NCI-H146 treated with DMSO at 0.1 percent for 48 hours (cell line): ENCODE data around the gene TUSC2.
A peak's percentile ranks its signal among the peaks of the same experiment; 100 is the strongest.
"Not testable (repeated sequence)": the region's sequence is repeated elsewhere in the genome, so short reads cannot be mapped to it uniquely, and the experiment has no call there.

ENCODE experiments used
- DNase-seq: peaks from one replicate; lab custom pipeline; 2025; ENCODE audit not compliant: unreplicated experiment; lab: John Stamatoyannopoulos, UW

TUSC2 gene

DNA sequence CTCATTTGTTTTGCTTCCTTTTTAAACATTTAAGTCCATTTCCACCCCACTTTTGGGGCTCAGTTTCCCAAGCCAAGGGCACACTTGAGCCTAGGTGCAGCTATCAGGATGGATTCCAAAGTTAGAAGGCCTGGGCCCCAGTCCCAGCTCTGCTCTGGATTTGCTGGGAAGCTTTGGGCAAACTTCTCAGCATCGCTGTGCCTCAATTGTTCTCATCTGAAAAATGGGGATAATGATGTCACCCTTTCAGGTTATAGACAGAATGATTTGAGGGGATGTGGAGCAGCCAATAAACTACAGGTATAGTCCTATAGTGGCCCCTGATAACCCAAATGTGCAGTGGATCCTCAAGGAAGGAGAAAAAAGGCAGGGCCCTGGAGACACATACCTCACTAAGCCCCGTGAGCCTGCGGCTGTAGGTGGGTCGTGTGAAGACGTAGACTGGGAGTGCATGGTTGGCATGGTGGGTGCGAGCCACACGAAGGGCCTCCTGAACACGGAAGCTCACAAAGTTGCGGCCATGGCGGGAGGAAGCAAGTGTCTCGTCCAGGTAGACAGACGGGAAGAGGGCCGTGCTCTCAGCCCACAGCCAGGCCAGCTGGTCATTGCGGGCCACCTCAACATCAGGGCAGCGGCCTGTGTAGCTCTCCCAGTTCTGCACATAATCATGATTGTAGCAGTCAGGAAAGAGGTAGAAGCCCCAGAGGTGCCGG lies 8.7 kb downstream of the TUSC2 start:
- no peak for DNase-seq

DNA sequence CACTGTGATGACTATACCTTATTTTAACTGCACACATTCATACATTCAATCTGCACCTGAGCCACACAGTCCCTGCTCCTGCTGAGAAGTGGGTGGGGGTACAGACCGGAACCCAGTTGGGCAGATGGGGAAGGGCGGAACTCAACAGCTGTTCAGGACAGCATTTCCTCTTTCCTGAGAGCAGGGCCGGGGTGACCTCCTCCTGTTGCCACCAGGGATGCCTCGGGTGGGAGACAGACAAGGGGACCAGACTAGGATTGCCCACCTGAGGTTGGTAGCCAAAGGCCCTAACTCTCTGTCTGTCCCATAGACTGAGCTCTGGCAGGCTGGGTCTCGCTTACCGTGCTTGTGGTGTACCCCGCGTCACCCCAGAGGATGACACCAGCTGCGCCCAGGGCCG lies 9.4 kb downstream of the TUSC2 start:
- no peak for DNase-seq

DNA sequence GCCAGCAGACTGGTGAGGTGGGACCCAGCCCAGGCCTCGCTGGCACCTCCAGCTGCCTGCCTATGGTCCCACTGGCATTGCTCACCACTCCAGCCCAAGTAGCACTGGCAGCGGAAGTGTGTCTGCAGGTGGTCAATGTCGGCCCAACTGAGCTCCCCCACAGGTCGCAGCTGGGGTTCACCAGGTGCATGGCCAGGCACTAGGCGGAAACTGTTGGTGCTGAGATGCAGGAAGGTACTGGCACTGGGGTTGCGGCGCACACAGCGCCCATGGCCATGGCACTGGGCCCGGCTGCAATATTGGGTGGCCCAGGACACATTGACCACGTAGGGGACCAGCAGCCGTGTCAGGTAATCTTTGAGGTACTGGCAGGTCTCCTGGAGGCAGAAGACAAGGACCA lies 9.9 kb downstream of the TUSC2 start:
- no peak for DNase-seq

DNA sequence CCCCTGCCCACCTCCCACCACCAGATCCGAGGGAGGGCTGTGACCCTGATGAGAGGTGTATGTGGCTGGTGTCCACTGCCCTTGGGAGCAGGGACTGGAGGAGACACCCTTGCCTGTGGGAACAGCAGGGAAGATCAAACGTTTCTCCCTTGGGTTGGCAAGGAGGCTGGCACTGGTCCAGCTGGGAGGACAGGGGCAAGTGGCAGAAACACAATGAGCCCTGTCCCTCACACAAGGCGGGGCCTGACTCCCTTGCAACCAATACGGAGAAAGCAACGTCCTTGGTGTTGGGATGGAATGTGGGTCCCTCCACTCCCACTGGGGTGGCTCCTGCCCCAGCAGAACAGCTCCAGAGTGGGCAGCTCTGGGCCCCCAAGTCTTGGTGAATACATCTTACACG lies 10.7 kb downstream of the TUSC2 start:
- no peak for DNase-seq

DNA sequence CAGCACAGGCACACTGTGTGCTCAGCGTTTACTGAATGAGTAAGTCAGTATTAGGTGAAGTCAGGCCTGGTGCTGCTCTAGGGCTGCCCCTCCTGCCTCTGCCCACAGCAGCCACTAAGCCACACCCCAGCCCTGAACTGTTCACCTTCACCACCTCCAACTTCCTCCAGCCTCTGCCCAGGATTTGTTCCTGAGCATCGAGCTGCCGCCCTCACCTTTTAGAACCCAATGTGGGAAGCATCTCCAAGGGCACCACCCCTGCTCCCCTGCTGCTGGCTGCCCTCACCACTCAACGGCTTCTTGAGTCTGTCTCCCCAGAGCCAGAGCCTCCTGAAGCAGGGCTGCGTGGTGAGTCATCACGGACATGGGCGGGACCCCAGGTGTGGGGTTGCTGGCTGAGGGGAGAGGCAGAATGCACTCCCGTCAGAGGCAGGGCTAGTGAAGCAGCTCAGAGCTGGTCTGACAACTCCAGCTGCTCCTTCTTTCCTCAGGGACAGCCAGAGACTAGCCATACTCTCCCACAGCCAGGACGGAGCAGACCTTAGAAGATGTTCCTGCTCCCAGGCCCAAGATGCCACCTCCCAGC lies 11.3 kb downstream of the TUSC2 start:
- no peak for DNase-seq

DNA sequence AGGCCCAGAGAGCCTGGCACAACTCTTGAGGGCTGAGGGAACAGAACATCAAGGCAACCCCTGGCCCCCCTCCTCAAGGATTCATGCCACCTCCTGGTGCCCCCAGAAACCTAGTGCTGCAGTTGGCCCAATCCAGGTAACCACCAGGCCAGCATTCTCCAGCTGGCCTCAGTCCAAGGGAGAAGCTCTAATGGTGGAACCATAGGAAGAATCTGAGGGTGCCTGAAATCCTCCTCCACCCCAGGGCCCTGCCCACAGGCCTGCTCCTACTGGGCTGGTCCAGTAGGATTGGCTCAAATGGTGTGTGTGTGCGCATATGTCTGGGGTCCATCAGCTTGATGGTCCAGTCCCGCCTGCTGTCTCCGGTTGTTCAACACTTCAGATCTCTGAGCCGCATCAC lies 13.2 kb downstream of the TUSC2 start:
- no peak for DNase-seq

DNA sequence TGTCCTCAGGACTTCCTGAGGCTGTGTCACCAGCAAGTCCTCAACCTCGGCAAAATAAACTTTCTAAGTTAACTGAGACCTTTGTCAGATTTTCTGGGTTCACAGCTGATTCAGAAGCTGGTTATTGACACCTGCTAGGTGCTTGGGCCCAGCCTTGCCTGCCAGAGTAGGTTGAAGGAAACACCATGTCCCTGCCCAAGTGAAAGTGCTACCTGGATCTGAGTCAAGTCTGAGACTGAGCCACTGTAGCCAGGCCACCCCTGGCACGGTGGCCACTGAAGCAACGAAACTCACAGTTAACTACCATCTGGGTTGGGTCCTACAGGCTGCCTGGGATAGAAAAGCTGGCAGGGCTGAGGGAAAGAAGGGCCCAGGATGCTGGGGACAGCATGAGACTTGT lies 13.7 kb downstream of the TUSC2 start:
- no peak for DNase-seq

DNA sequence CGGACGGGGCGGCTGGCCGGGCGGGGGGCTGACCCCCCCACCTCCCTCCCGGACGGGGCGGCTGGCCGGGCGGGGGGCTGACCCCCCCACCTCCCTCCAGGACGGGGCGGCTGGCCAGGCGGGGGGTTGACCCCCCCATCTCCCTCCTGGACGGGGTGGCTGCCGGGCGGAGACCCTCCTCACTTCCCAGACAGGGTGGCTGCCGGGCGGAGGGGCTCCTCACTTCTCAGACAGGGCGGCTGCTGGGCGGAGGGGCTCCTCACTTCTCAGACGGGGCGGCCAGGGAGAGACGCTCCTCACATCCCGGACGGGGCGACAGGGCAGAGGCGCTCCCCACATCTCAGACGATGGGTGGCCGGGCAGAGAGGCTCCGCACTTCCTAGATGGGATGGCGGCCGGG lies 16.0 kb downstream of the TUSC2 start:
- not testable (repeated sequence) for DNase-seq

DNA sequence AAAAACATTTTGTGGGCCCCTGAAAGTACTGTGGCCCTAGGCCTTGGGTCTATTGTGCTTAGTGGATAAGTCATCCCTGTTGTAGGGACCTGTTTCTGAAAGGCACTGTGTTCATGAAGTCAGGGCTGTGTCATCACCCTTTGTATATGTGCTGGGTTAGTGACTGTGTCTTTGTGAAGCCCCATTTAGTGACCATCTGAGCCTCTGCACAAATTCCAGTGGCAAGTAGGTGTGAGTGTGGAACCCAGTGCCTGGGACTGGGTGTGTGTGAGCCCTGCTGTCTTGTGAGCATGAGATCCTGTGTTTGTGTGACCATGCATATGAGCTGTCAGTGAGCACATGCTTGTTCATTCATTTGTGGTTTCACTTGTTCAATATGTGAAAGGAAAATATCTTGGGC lies 23.4 kb downstream of the TUSC2 start:
- no peak for DNase-seq

DNA sequence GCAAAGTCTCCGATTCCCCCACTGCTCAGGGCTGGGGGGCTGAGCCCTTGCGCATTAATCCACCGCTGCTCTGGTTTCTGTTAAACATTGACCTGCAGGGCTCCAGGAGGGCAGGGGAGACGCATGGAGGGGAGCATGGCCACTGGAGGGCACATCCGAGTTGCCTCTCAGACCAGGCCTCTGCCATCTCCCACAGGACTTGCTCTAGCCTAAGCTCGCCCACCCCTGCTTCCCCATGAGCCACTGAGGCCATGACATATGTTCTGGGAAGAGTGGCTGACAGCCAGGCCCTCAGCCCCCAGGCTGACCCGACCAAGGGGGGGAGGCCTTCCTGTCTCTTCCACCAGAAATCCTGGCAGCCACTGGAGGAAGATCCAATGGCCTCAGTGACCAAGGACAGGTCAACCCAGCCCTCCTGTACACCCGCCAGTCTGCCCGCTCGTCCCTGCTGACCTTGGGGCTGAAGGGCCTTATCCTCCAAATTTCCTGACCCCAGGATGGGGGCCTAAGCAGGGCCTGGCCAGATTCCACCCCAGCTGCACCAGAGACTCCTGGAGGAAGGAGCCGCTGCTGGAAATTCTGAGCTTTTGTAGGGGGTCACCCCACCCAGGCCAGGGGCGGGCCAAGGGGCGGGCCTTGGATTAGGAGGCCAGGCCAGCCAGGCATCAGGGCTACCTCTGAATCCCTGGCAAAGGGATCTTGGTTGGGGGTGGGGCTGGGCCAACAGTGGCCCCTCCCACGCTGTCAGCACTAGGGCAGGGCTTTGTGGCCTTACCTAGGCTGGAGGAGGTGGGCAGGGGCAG lies 24.8 kb downstream of the TUSC2 start, which contains the start of gene HYAL1:
HYAL1 (minus strand) TSS at position 562 of the 803 bp plus-strand sequence. CDS start 618 bp downstream, outside the sequence.
- no peak for DNase-seq

DNA sequence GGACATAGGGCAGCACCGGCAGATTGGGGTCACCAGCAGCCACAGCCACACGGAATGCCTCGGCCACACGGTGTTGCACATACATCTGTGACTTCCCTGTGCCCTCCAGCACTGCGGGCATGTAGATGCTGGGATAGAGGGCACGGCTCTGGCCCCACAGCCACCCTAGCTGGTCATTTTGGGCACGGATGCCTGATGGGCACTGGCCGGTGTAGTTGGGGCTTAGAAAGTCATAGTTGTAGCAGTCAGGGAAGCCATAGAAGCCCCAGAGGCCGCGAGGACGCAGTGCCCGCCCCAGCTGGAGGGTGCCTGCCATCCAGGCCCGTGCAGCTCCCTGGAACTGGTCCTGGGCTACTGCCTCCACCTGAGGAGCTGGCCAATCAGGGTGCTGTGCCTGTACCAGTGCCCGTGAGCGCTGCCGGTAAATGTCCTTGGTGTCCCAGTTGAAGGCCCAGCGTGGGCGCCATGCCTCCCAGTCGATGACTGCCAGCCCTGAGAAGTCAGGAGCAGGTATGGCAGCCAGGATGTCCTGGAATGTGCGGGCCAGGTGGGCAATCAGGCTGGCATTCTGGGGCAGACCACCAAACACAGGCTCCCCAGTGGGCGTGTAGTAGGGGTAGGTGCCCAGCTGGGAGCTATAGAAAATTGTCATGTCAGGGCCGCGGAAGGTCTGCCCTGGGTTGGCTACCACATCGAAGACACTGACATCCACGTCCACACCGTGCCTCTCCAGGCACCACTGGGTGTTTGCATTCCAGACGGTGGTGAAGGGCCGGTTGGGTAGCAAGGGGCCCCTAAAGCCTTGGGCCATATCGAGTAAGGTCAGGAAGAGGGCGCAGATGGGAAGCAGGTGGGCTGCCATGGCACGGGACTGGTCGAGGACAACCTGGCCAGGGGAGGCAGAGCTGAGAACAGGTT lies 25.7 kb downstream of the TUSC2 start:
- DNase-seq: no peak

DNA sequence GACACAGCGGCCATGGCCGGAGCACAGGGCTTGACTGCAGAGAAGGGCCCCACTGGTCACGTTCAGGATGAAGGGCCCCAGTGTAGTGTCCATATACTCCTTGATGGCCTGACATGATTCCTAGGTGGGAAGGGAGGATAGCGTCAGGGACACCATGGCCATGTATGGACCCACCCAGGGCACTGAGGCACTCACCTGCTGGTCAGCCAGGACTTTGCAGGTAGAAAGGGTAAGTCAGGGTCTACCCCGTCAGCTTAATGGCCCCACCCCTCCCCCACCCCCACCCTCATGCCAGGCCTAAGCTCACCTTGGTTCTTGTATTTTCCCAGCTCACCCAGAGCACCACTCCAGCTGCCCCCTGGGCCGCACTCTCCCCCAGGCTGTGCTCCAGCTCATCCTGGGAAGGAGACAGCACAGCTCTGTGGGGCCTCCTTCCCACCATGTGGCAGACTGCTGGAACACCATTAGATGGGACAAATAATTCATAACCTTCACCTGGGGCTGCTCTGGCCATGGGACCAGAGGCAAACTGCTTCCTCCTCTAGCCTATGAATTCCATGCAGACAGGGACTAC lies 27.3 kb downstream of the TUSC2 start:
- no peak for DNase-seq

DNA sequence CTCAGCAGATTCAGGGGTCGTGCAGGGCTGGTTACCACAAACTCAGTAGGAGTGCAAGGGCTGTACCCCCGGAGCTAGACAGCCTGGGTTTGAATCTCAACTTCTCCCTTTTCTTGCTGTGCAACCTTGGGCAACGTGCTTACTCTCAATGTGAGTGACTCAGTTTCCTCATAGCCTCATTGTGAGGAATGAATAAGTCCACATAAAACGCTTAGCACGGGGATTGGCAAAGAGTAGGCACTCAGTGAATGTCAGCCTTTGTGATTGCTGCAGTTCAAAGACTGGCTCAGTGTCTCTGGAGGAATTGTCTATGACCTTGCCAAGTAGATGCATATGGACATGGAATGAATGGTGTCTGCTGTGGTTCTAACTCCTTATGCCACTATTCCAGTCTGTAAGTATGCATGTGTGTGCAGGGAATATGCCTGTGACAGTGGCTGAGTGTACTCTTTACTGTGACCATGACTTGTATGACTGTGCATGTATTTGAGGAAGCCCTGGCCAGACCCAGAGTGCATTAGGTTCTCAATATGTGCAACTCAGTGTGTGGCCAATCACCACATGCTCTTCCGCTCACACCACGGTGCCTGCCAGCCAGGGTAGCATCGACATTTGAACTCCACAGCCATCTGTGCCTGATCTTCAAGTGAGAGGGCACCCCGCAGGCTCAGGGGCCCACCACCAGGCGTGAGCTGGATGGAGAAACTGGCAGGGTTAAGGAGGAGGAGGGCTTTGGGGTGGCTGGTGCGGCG lies 27.9 kb downstream of the TUSC2 start:
- no peak for DNase-seq

DNA sequence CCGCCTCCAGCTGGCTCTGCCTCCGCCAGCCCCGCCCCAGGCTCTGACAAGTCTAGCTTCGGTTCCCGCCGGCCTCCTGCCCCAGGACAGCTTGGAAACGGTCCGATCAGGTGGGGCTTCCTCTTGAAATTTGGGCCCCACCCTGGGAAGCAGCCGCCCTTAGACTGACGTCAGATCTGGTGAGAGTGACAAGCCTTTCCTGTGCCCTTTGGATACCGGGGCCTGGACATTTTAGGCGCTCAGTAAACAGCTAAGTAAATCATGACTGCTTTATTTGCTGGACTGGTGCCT lies 28.4 kb downstream of the TUSC2 start:
- no peak for DNase-seq

DNA sequence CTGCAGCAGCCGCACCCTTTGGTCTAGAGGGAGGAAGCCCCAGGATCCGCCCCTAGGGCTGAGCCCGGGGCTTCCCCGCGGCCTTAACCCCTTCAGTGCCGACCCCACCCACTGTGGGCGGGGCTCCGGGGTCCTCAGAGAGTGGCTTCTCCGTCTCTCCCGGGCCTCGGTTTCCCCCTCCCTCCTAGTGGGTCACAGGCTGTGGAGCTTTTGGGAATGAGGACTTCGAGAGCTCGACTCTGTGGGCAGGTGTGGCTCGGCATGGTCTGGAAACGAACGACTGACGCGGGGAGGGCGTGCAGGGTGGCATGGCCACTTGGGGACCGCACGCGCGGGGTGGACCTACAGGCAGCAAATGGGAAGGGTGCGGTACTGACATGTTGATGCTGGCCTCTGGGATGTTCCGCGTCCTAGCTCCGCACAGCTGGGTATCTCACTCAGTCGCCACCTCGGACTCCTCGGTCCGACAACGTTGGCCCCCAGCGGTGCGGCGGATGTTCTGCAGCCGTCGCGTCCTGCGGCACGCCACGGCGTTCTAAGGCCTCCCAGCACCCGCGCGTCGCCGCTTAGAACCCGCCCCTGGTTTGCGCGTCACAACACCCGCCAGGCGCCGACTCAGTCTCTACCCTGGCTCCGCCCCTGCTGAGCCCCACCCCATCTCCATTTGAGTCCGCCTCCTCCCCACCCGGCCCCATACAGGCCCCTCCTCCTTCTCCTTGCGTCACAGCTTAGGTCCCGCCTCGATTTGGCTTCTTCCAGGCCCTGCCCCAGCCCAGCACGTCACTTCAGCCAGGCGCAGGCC lies 29.0 kb downstream of the TUSC2 start, which contains the start of the genes HYAL3 and NAA80:
HYAL3 (minus strand) TSS at position 570 of the 802 bp plus-strand sequence. CDS start 3,803 bp downstream, outside the sequence.
NAA80 (minus strand) TSS at position 570 of the 802 bp plus-strand sequence. CDS start 1,942 bp downstream, outside the sequence.
- DNase-seq: peak; percentile 87

DNA sequence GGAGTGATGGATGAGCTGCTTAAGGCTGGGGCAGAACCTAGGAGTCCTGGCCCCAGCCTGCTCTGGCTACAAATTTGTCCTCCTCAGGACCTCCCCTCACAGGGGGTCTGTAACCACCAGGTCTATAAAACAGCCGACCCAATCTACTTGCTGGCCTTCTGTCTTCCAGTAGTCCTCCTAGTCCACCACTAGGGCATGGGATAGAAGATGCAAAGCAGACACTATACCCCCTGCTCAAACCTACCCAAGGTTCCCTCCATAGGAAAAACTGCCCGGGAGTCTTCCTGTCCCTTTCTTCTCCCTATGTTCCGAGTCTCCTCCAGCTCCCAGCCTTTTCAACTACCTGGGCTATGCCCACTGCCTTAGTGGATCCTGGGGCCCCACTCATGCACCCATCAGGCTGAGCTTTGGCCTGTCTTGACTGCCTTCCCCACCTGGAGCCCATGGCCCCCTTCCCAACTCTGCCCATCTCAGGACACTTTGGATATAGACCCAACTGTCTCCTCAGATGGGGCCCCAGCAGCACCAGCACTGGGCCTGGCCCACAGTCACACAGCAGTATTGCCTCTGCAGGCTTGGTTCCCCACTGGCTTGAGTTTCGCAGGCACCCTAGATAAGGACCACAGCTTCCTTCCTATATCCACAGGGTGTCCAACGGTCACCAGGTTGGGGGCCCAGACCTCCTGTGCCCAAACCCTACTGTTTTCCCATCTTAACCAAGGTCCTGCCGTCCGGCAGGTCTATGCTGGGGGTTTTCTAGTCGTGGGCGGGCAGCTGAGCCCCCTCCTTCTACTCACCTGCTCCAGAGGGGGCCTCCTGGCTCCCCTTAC lies 29.9 kb downstream of the TUSC2 start:
- no peak for DNase-seq

DNA sequence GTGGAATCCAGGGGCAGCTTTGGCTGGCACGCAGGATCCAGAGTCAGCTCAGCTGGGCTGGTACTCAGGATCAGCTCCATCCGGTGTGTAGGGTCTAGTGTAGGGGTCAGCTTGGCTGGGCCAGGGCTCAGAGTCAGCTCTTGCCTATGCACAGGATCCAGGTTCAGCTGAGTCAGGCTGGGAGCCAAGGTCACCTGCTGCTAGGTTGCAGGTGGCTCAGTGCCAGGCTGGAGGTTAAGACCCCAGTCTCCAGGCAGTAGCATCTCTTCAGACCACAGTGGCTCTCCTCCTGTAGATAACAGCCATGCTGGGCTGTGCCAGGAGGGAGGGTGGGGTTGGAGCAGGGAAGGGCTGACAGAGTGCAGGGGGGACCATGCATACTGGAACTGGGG lies 30.6 kb downstream of the TUSC2 start:
- no peak for DNase-seq

DNA sequence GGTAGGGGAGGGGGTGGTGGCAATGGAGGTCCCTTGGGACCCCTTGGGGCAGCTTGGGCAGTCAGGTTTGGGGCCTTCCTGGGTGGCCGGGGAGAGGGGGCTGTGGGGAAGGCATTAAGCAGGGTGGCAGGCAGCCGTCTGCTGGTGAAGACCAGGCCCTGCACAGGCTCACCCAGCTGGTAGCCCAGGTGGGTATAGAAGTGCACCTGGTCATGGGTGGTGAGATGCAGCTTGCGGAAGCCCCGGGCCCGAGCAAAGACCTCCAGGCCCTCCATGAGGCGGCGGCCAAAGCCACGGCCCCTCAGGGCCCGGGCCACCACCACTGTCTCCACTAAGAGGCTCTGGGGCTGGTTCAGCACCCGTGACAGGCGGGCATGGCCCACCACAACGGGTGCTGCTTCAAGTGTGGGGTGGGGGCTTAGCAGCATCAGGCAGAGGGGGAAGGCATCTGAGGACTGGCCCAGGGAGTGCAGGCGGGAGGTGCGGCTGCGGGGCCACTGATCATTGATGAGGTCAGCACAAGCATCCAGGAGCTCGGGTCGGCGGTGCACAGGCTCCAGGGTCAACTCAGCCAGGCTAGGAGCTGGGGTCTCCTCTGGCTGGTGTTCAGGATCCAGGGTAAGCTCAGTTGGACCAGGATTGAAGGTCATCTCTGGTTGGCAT lies 31.2 kb downstream of the TUSC2 start:
- no peak for DNase-seq
